ENCODE data around the gene S100A4.
A peak's percentile ranks its signal among the peaks of the same experiment; 100 is the strongest.

Gene S100A4

DNA sequence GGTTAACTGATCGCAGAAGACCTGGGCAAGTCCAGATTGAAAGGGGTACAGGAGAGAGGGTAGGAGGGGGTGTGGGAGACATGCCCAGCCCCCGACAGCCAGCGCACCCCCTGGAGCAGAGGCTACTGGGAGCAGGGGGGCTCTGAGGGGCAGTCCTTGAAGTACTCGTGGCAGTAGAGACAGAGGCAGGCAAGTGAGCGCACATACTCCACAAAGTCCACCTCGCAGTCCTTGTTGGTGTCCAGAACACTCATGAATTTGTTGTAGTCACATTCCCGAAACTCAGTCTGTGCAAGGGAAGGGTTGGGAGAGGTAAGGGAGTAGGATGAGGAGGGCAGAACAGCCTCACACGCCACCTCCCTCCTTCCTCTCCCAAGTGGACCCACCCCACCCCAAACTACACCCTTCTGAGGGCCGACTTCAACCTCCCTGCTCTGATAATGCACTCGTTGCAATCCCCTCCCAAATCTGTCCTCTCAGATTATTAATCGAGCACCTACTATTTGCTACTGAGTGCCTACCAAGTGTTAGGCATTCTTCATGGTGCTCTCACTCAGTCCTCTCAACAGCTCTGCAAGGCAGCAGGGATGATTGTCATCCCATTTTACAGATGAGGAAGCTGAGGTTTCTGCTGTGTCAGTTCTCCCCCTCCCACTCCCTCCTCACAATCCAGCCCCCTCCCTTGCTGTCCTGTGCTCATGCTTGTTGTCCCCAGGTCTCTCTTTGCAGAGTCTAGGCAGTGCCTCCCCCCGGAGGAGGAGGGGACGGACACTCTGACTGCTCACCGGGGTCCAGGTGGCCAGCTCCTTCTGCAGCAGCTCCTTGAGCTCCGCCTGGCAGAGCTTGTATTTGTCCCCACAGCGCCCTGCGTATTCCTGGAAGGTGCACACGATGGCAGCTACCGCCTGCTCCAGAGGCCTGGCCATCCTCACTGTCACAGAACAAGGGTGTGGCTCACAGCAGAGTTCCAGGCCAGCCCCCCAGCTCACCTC is 2.2 kb upstream of the S100A4 start:
- Histone ChIP-seq H3K4me3 (ENCODE audit: low read length in 2 of 2) (peak overlapping the region in 1 of 2 donors; percentile 22), H3K27ac (ENCODE audit: low read length) (no peak overlapping the region), H3K36me3 (ENCODE audit: control insufficient read depth in 2 of 2, insufficient read depth in 2 of 2, low read length in 2 of 2) (no peaks in the 10 kb centered on the region), H3K9ac (ENCODE audit: low read length in 2 of 2) (no peak overlapping the region), H3K4me1 (ENCODE audit: control insufficient read depth, insufficient read depth, low read length) (peaks cover 61% of the 10 kb centered on the region), H3K27me3 (ENCODE audit: control insufficient read depth in 1 of 2, insufficient read depth in 2 of 2, low read length in 2 of 2) (no peaks in the 10 kb centered on the region), H3K9me3 (ENCODE audit: control insufficient read depth in 2 of 2, low read length in 2 of 2) (no peaks in the 10 kb centered on the region)

- Histone ChIP-seq H3K9me3 (ENCODE audit: control insufficient read depth in 2 of 2, low read length in 2 of 2) (no peaks in the 10 kb centered on the region), H3K4me1 (ENCODE audit: control insufficient read depth, insufficient read depth, low read length) (peaks cover 63% of the 10 kb centered on the region), H3K27ac (ENCODE audit: low read length) (no peak overlapping the region), H3K27me3 (ENCODE audit: control insufficient read depth in 1 of 2, insufficient read depth in 2 of 2, low read length in 2 of 2) (no peaks in the 10 kb centered on the region), H3K4me3 (ENCODE audit: low read length in 2 of 2) (peak overlapping the region in 1 of 2 donors; percentile 29), H3K36me3 (ENCODE audit: control insufficient read depth in 2 of 2, insufficient read depth in 2 of 2, low read length in 2 of 2) (no peaks in the 10 kb centered on the region), H3K9ac (ENCODE audit: low read length in 2 of 2) (no peak overlapping the region)
These were observed 1.4 kb upstream of the S100A4 start for GRCh38 chr1:153546796-153547559.

DNA sequence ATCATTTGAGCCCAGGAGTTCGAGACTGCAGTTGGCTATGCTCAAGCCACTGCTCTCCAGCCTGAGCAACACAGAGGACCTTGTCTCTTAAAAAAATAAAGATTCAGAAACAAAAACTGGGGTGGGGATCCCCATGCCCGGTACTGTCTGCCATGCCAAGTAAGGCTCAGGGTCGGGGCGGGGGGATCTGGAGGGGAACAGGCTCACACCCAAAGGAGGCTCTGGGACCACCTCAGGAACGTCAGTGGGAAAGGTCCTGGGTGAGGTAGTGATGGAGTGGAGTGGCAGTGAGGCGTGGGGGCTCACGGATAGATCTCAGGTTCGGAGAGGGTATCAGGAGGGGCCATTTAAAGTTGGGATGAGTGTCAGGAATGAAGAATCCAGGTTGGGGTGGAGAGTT is 765 bp upstream of the S100A4 start:
- Histone ChIP-seq H3K27ac (ENCODE audit: low read length) (no peak overlapping the region), H3K9me3 (ENCODE audit: control insufficient read depth in 2 of 2, low read length in 2 of 2) (no peaks in the 10 kb centered on the region), H3K36me3 (ENCODE audit: control insufficient read depth in 2 of 2, insufficient read depth in 2 of 2, low read length in 2 of 2) (no peaks in the 10 kb centered on the region), H3K4me3 (ENCODE audit: low read length in 2 of 2) (peak overlapping the region in 1 of 2 donors; percentile 29), H3K27me3 (ENCODE audit: control insufficient read depth in 1 of 2, insufficient read depth in 2 of 2, low read length in 2 of 2) (no peaks in the 10 kb centered on the region), H3K4me1 (ENCODE audit: control insufficient read depth, insufficient read depth, low read length) (peaks cover 65% of the 10 kb centered on the region), H3K9ac (ENCODE audit: low read length in 2 of 2) (no peak overlapping the region)

DNA sequence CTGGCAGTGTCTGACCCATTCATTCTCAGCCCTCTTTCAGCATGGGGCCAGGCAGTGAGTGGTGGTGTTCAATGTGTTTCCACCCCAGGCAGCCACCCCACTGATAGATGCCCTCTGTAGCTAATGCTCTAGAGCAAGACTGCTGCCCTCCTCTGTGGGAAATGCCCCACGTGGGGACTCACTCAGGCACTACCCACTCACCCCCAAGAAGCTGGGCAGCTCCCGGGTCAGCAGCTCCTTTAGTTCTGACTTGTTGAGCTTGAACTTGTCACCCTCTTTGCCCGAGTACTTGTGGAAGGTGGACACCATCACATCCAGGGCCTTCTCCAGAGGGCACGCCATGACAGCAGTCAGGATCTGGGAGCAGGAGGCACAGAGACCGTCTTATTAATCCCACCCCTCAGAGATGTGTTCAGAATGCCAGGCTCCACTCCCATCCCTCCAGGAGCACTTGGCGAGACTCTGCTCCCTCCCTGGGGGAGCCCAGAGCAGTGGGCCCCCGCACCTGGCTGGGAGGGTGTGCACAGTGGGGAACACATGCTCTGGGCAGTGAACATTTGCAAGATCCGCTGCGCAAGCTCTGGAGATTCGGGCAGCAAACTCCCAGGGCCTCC is 1.0 kb downstream of the S100A4 start:
- peak overlapping the region in 1 of 2 donors; percentile 62 for H3K9ac ChIP-seq (ENCODE audit: low read length in 2 of 2)
- peak overlapping the region; percentile 34 to 76 for H3K4me3 ChIP-seq (ENCODE audit: low read length in 2 of 2)
- no peaks in the 10 kb centered on the region for H3K36me3 ChIP-seq (ENCODE audit: control insufficient read depth in 2 of 2, insufficient read depth in 2 of 2, low read length in 2 of 2)
- H3K4me1 ChIP-seq (ENCODE audit: control insufficient read depth, insufficient read depth, low read length): peaks cover 61% of the 10 kb centered on the region
- H3K9me3 ChIP-seq (ENCODE audit: control insufficient read depth in 2 of 2, low read length in 2 of 2): no peaks in the 10 kb centered on the region
- H3K27ac ChIP-seq (ENCODE audit: low read length): peak overlapping the region; percentile 49
- H3K27me3 ChIP-seq (ENCODE audit: control insufficient read depth in 1 of 2, insufficient read depth in 2 of 2, low read length in 2 of 2): no peaks in the 10 kb centered on the region

DNA sequence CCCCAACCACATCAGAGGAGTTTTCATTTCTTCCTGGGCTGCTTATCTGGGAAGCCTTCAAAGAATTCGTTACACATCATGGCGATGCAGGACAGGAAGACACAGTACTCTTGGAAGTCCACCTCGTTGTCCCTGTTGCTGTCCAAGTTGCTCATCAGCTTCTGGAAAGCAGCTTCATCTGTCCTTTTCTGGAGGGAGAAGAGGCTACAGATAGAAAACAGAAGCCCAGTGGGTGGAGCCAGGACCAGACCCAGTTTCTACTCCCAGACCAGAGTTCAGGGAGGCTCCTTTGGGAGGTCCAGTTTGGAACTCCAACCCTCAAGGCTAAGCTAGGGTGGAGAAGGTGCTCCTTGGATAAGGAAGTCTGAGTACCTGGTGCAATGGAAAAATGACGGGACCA is 1.9 kb downstream of the S100A4 start:
- Histone ChIP-seq H3K4me3 (ENCODE audit: low read length in 2 of 2) (peak overlapping the region in 1 of 2 donors; percentile 29), H3K4me1 (ENCODE audit: control insufficient read depth, insufficient read depth, low read length) (peaks cover 53% of the 10 kb centered on the region), H3K9ac (ENCODE audit: low read length in 2 of 2) (no peak overlapping the region), H3K9me3 (ENCODE audit: control insufficient read depth in 2 of 2, low read length in 2 of 2) (no peaks in the 10 kb centered on the region), H3K27ac (ENCODE audit: low read length) (no peak overlapping the region), H3K27me3 (ENCODE audit: control insufficient read depth in 1 of 2, insufficient read depth in 2 of 2, low read length in 2 of 2) (no peaks in the 10 kb centered on the region), H3K36me3 (ENCODE audit: control insufficient read depth in 2 of 2, insufficient read depth in 2 of 2, low read length in 2 of 2) (no peaks in the 10 kb centered on the region)

DNA sequence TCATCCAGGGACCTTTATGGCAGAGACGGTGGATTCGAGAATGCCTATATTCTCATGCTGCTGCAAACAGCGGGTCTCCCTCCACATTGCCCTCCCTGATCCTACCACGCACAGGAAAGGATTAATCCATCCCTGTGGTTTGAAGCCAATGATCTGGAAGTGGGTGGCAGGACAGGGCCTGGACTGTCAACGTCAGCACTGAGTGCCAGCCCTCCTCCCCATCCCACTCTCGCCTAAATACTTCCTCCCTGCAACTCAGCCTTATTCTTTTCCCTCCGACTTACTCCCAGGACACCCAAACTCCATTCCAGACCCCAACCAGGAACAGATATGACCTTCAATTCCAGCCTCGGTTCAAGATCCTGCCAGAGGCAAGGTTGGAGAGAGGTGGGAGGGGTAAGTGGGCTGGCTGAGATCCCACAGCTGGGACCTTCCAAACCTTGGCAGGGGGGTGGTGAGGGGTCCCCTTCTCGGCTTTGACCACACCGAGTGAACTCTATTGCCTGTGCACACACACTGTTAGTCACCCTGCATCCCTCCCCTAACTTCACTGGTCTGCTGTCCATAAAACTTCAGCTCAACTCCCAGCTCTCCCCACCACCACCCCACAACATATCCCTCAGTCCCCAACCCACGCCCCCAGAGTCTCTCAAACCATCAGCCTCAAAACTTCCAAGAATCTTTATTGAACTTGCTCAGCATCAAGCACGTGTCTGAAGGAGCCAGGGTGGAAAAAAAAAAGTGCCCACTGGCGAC is 2.5 kb downstream of the S100A4 start:
- no peaks in the 10 kb centered on the region for H3K36me3 ChIP-seq (ENCODE audit: control insufficient read depth in 2 of 2, insufficient read depth in 2 of 2, low read length in 2 of 2)
- H3K9ac ChIP-seq (ENCODE audit: low read length in 2 of 2): no peak overlapping the region
- H3K27me3 ChIP-seq (ENCODE audit: control insufficient read depth in 1 of 2, insufficient read depth in 2 of 2, low read length in 2 of 2): no peaks in the 10 kb centered on the region
- H3K9me3 ChIP-seq (ENCODE audit: control insufficient read depth in 2 of 2, low read length in 2 of 2): no peaks in the 10 kb centered on the region
- peaks cover 47% of the 10 kb centered on the region for H3K4me1 ChIP-seq (ENCODE audit: control insufficient read depth, insufficient read depth, low read length)
- H3K27ac ChIP-seq (ENCODE audit: low read length): no peak overlapping the region
- H3K4me3 ChIP-seq (ENCODE audit: low read length in 2 of 2): no peak overlapping the region

GRCh38 chr1:153541641-153542590 is 3.7 kb downstream of the S100A4 start:
- H3K4me1 ChIP-seq (ENCODE audit: control insufficient read depth, insufficient read depth, low read length): peaks cover 39% of the 10 kb centered on the region
- no peak overlapping the region for H3K4me3 ChIP-seq (ENCODE audit: low read length in 2 of 2)
- no peak overlapping the region for H3K27ac ChIP-seq (ENCODE audit: low read length)
- no peaks in the 10 kb centered on the region for H3K9me3 ChIP-seq (ENCODE audit: control insufficient read depth in 2 of 2, low read length in 2 of 2)
- no peak overlapping the region for H3K9ac ChIP-seq (ENCODE audit: low read length in 2 of 2)
- no peaks in the 10 kb centered on the region for H3K27me3 ChIP-seq (ENCODE audit: control insufficient read depth in 1 of 2, insufficient read depth in 2 of 2, low read length in 2 of 2)
- H3K36me3 ChIP-seq (ENCODE audit: control insufficient read depth in 2 of 2, insufficient read depth in 2 of 2, low read length in 2 of 2): no peaks in the 10 kb centered on the region

- Histone ChIP-seq H3K4me3 (ENCODE audit: low read length in 2 of 2) (no peak within 1 kb of the TSS), H3K4me1 (ENCODE audit: control insufficient read depth, insufficient read depth, low read length) (peaks cover 38% of the 10 kb centered on the region), H3K27me3 (ENCODE audit: control insufficient read depth in 1 of 2, insufficient read depth in 2 of 2, low read length in 2 of 2) (no peaks in the 10 kb centered on the region), H3K9me3 (ENCODE audit: control insufficient read depth in 2 of 2, low read length in 2 of 2) (no peaks in the 10 kb centered on the region), H3K9ac (ENCODE audit: low read length in 2 of 2) (no peak within 1 kb of the TSS), H3K27ac (ENCODE audit: low read length) (no peak within 1 kb of the TSS), H3K36me3 (ENCODE audit: control insufficient read depth in 2 of 2, insufficient read depth in 2 of 2, low read length in 2 of 2) (no peaks in the 10 kb centered on the region)
These were observed 4.9 kb downstream of the S100A4 start, which contains the start of gene S100A5 for GRCh38 chr1:153540394-153541361. Gene S100A5 (minus strand): TSS chr1:153540934. CDS start chr1:153540191, 743 bp downstream.
